Left colon (tissue), 2 donors: ENCODE results near the gene KRTAP20-3. TPM values are rescaled to one million over a fixed set of nuclear protein-coding genes. Genes with fewer than 3 reads are reported as not detected.

ENCODE experiments used
- ATAC-seq: fragments of 200-7000 bp; cut with Tn5 transposase; one replicate; pipeline ENCODE4 v1.9.1; 2020; ENCODE audit warnings: mild to moderate bottlenecking, moderate library complexity
- DNase-seq, 2 donors: peaks; one replicate each; pipeline ENCODE4 v3.0.0-alpha.2; 2020
- intact Hi-C, 2 donors: fragments of 100-400 bp; cut with DNase I in 1 of 2; cut with micrococcal nuclease in 1 of 2; formaldehyde crosslinking; loops; one replicate each; pipeline versions ENCODE4 v1.11.2 to v1.14.0; 2022; cut with DNase I, micrococcal nuclease
- total RNA-seq, 2 donors: library from RNA; stranded (reverse); fragmentation: NEBNext Ultra II Directional; extraction: Animal tissue kit (Norgen Biotek cat#: 25700); gene quantifications; one replicate each; pipeline ENCODE4 v1.2.1, GENCODE V29; 2021
- donor health status: DM: no; HTN: no; CAD: no.
- donor health status: DM: yes; HTN: yes; CAD: no.

KRTAP20-3 gene
- total RNA-seq, 2 donors from 2014 or later = not detected

- no peak for DNase-seq
- intact Hi-C loops = no loop called here
- no peak for ATAC-seq
Measured at GRCh38 chr21:30674312-30674711, 31.6 kb downstream of the KRTAP20-3 start.

- no peak for ATAC-seq
Measured at GRCh38 chr21:30676737-30677136, 34.1 kb downstream of the KRTAP20-3 start.

DNA sequence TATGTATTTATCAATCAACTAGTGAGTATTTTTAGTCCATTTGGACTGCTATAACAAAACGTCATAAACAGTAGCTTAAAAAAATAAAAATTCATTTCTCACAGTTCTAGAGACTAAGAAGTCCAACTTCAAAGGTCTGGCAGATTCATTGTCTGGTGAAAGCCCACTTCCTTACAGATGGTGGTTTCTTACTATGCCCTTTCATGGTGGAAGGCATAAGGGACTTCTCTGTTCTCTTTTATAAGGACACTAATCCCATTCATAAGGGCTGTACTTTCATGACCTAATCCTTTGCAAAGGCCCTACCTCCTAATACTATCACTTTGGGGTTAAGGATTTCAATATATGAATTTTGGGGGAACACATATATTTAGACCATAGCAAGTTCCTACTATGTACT is 37.9 kb downstream of the KRTAP20-3 start:
- no peak for DNase-seq
- intact Hi-C loops = no loop called here
- no peak for ATAC-seq

More at GRCh38 chr21:30676737-30677136, 34.1 kb downstream of the KRTAP20-3 start:
- no peak for DNase-seq
- intact Hi-C loops = no loop called here

- DNase-seq (no peak), ATAC-seq (no peak)
- intact Hi-C loops = no loop called here
Measured at GRCh38 chr21:30684506-30684905, 41.8 kb downstream of the KRTAP20-3 start.

- intact Hi-C loops = no loop called here
- DNase-seq = no peak
- no peak for ATAC-seq
Measured at GRCh38 chr21:30689822-30690221, 47.2 kb downstream of the KRTAP20-3 start.

Other genes starting within 250 kb of the KRTAP20-3 start
- gene KRTAP13-1, start 246.8 kb upstream of the KRTAP20-3 start, total RNA-seq = not detected
- gene KRTAP13-3, start 216.9 kb upstream of the KRTAP20-3 start, total RNA-seq = not detected
- not detected for gene KRTAP13-4, start 212.6 kb upstream of the KRTAP20-3 start, total RNA-seq
- not detected for gene KRTAP15-1, start 202.6 kb upstream of the KRTAP20-3 start, total RNA-seq
- gene KRTAP19-1, start 162.5 kb upstream of the KRTAP20-3 start, total RNA-seq = not detected
- not detected for gene KRTAP19-2, start 155.4 kb upstream of the KRTAP20-3 start, total RNA-seq
- not detected for gene KRTAP19-3, start 150.9 kb upstream of the KRTAP20-3 start, total RNA-seq
- not detected for gene KRTAP19-4, start 145.7 kb upstream of the KRTAP20-3 start, total RNA-seq
- gene KRTAP19-5, start 140.7 kb upstream of the KRTAP20-3 start, total RNA-seq = not detected
- gene KRTAP19-6, start 101.0 kb upstream of the KRTAP20-3 start, total RNA-seq = not detected
- gene KRTAP19-7, start 81.5 kb upstream of the KRTAP20-3 start, total RNA-seq = not detected
- gene KRTAP22-2, start 52.5 kb upstream of the KRTAP20-3 start, total RNA-seq = not detected
- gene KRTAP6-3, start 50.4 kb upstream of the KRTAP20-3 start, total RNA-seq = not detected
- not detected for gene KRTAP6-2, start 44.0 kb upstream of the KRTAP20-3 start, total RNA-seq
- gene KRTAP22-1, start 41.8 kb upstream of the KRTAP20-3 start, total RNA-seq = not detected
- not detected for gene KRTAP6-1, start 28.9 kb upstream of the KRTAP20-3 start, total RNA-seq
- not detected for gene KRTAP20-1, start 26.4 kb upstream of the KRTAP20-3 start, total RNA-seq
- not detected for gene KRTAP20-4, start 22.2 kb upstream of the KRTAP20-3 start, total RNA-seq
- gene KRTAP20-2, start 7.7 kb upstream of the KRTAP20-3 start, total RNA-seq = not detected
- gene KRTAP21-3, start 75.9 kb downstream of the KRTAP20-3 start, total RNA-seq = not detected
- not detected for gene KRTAP21-2, start 104.4 kb downstream of the KRTAP20-3 start, total RNA-seq
- not detected for gene KRTAP21-1, start 112.6 kb downstream of the KRTAP20-3 start, total RNA-seq
- not detected for gene KRTAP8-1, start 170.4 kb downstream of the KRTAP20-3 start, total RNA-seq
- gene KRTAP7-1, start 186.9 kb downstream of the KRTAP20-3 start, total RNA-seq = not detected
- gene KRTAP11-1, start 238.7 kb downstream of the KRTAP20-3 start, total RNA-seq = not detected